GDM1 (cell line): ENCODE results near the gene SRSF12.
"Not testable (repeated sequence)": the region's sequence is repeated elsewhere in the genome, so short reads cannot be mapped to it uniquely, and the experiment has no call there.

Experiments used
- DNase-seq: peaks from one replicate; lab custom pipeline; 2025; lab: John Stamatoyannopoulos, UW

SRSF12 gene

DNA sequence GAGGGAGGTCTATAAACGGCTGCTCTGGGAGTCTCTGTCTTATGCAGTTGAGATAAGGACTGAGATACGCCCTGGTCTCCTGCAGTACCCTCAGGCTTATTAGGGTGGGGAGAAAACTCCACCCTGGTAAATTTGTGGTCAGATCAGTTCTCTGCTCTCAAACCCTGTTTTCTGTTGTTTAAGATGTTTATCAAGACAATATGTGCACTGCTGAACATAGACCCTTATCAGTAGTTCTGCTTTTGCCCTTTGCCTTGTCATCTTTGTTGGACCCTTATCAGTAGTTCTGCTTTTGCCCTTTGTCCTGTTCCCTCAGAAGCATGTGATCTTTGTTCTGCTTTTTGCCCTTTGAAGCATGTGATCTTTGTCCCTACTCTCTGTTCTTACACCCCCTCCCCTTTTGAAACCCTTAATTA is 10.4 kb upstream of the SRSF12 start:
- DNase-seq: not testable (repeated sequence)

DNA sequence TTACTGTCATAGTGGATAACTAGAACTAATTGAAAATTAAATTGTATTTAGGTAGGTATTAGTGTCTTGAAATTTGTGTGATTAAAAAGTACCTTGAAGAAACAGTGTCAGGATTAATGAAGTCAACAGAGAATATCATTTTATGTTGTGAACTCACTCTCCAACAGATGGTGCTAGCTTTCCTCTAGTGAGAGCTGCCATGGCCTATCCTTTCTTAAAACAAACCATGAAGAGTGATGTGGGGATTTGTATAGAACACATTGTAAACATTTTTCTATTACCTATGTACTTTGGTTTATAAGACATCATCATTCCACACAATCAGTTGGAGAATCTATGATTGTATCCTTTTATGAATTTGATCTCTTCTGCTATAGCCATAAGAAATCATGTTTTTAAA is 4.8 kb upstream of the SRSF12 start:
- DNase-seq: peak; percentile 46

DNA sequence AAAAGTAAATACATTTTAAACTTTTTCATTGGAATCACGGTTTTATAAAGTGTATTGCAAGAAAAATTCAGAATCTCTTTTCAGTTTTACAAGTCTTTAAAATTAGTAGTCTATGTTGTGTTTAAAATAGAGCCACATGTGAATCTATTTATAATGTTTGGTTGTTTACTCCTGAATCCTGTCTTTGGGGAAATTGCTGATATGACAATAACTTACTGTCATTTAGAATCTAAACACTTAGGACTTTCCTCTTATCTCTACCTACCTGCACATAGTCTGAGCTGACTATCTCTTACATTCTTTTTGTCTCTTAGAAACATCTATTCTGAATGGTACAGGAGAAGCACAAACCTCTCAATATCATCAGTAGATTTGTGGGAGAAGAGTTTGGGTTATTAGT is 4.1 kb upstream of the SRSF12 start:
- DNase-seq: no peak

DNA sequence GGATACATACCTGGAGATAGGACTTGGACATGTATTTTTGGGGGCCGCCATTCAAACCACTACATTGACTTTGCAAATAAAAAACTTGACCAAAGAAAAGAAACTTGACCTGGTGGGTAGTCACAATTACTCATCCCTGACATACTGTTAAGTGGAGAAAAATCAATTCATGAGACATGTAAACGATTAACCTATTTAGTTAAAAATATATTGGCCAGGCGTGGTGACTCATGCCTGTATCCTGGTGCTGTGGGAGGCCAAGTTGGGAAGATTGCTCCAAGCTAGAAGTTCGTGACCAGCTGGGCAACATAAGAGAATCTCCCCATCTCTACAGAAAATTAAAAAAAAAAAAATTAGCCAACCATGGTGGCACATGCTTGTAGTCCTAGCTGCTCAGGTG is 2.5 kb upstream of the SRSF12 start:
- no peak for DNase-seq

DNA sequence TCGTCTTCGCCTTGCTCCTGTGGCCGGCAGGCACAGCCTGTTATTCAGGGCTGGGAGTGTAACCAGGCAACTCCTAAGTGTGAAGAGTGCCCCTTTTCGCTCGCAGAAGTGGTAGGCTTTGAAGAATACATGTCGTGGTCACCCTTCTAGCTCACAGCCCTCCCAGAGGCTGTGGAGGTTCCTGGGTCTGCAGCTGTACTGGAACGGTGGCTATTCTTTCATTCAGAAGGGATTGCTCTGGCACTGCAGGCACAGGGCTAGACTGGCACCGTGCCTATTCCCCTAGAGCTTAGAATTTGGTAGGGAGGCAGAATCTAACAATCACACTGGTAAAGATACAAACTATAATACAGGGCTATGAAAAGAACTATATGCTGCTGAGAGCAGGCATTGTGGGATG is 1.1 kb upstream of the SRSF12 start:
- DNase-seq: no peak

DNA sequence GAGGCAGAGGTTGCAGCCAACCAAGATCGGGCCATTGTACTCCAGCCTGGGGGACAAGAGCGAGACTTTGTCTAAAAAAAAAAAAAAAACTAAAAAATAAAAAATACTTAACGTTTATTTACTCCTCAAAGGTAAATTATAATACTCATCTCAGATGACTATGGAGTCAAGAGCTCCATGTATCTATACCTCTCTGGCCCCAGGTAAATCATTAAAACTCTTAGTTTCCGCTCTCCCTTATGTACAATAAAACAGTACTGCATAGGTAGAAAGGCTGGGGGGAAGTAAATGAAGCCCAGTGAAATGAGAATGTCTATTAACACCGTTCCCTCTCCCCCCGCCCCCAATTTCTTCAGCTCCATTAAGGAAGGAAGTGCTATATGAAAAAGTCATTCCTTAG is 1.2 kb downstream of the SRSF12 start:
- no peak for DNase-seq

DNA sequence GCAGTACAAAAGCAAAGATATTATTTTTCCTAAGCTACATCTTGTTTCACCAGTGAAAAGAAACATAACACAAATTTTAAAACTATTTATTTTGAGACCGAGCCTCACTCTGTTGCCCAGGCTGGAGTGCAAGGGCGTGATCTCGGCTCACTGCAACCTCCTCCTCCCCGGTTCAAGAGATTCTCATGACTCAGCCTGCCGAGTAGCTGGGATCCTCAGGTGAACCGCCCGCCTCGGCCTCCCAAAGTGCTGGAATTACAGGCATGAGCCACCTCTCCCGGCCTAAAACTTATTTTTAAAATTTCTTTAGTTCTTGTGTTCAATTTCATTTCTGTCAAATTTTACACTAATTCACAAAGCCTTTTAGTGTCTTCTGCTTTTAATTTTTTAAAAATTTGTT is 5.9 kb downstream of the SRSF12 start:
- DNase-seq: no peak

DNA sequence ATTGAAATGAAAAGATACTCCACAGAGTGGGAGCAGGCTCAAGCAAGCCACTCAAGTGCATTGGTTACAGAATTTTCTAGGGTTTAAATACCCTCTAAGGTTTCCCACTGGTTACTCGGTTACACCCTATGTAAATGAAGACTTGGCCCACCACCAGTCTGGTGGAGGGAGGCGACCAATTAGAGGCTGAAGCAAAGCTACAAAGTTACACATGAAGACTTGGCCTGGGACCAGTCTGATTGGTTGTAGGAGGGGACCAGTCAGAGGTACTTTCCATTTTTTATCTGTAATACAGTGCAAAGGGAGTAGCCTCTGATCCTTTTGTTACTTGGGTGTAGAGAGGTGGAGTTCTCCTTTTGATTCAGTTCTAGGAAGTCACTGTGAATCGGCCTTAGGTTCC is 7.6 kb downstream of the SRSF12 start:
- no peak for DNase-seq

DNA sequence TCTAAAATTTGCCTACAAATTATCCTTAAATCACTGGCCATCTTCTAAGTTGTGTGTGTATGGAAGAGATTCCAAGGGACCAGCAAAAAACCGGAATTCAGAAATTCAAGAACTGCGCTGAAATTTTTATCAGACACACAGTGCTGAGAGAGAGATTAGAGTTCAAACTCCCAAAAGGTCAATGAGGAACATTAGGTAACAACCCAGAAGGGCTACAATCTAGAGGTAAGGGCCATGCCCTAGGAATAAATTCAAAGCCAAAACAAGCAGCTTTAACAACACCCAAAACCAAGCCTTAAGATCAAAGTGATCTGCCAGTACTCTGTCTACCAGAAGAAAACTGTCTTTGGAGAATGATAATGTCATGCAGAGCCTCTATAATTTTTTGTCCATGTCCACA is 17.8 kb downstream of the SRSF12 start:
- DNase-seq: no peak

DNA sequence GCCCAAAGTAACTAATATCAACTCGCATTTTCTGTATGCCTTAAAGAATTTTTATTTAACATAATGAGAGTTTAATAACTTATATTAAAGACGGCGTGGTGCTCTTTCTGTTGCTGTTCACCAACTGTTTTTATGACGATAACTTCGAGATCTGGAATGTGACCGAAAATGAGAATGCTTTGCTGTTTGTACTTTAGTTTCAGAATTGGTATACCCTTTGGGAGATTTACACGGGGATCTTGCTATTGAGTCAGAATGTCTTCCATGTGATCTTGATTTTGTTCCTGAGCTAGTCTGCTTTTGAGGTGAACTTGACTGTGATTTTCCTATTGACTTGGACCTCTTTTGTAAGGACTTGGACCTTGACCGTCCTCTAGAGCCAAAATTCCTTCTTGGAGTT is 19.4 kb downstream of the SRSF12 start:
- DNase-seq: no peak

DNA sequence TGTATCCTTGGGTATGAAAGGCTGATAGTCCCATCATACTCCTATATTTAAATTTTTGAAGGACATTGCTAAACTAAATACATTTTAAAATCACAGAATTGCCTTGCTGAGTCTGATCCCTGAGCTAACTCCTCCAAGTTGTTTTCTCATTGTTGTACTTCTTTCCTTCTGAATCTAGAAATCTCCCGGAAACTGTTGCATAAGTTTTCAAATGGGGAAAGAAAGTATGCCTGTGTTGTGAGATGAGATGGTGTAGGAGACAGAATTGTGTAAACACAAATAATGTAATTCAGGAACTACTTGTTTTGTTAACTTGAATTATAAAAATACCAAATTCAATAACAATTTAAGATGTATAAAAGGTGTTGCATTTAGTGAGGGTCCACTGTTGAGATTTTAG is 30.0 kb downstream of the SRSF12 start:
- no peak for DNase-seq

DNA sequence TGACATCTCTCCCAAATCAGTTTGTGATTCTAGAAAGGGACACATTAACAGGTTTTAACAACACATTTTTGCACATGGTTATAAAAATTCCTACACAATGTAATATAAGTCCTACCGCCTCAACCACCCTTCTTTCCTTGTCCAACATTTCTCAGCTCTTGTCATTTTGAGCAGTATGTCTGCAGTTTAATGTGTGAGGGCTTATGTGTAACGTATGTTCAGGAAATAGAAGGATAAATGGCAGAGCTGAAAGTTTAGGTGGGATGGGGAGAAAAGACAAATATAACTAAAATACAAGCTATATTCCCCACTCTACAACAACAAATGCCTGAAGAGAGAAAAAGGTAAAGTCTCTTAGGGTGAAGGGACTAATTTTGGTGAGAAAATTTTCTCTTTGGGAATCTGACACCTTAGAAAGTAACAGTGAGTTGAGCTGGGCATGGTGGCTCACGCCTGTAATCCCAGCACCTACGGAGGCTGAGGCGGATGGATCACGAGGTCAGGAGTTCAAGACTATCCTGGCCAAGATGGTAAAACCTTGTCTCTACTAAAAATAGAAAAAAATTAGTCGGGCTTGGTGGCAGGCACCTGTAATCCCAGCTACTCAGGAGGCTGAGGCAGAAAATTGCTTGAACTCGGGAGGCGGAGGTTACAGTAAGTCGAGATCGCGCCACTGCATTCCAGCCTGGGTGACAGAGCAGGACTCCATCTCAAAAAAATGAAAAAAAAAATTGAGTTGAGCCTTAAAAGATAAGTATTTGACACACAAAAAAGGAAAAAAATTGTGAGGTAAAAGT is 32.3 kb downstream of the SRSF12 start:
- DNase-seq: no peak

DNA sequence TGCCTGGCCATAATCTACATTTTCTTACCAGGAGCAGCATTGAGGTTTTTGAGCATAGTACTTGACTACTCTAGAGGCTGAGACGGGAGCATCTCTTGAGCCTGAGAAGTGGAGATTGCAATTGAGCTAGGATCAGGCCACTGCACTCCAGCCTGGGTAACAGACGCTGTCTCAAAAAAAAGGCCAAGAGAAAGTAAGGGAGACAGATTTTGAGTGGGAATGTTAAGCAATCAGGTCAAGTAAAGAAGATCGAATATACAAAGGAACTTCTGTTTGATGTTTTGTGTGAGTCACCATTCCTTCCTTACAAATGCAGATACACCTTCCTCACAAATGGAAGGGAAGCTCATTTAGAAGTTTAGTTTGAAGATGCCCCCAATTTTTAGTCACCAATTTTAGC is 32.9 kb downstream of the SRSF12 start:
- DNase-seq: no peak

DNA sequence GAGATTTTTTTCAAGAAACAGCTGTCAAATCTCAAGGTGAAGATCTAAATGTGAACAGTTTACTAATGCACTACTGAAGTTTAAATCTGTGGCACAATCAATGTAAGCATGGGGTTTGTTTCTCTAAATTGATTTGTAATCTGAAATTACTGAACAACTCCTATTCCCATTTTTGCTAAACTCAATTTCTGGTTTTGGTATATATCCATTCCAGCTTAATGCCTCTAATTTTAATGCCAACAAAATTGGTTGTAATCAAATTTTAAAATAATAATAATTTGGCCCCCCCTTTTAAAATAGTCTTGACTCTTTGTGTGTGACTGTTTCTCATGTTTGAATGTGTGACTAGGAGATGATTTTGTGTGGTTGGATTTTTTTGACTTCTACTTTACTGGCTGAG is 33.3 kb downstream of the SRSF12 start:
- DNase-seq: no peak

DNA sequence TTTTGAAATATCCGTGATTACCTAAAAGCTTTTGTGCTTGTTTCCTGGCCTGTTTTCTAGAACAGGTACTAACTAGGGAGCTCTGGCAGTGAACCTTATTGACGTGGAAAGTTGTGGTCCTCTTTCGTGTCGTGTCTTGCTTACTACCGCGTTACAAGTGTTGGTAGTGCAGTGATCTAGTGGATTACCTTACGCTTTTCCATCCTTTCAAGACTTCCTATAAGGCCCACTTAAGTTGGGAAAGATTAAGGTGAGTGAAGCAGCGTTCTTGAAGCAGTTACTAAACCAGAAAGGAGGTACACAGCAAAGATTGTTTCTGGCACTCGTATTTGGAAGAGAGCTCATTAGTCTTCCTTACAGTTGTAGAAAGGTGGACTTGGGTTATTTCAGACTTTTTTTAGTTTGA is 35.4 kb downstream of the SRSF12 start:
- no peak for DNase-seq

DNA sequence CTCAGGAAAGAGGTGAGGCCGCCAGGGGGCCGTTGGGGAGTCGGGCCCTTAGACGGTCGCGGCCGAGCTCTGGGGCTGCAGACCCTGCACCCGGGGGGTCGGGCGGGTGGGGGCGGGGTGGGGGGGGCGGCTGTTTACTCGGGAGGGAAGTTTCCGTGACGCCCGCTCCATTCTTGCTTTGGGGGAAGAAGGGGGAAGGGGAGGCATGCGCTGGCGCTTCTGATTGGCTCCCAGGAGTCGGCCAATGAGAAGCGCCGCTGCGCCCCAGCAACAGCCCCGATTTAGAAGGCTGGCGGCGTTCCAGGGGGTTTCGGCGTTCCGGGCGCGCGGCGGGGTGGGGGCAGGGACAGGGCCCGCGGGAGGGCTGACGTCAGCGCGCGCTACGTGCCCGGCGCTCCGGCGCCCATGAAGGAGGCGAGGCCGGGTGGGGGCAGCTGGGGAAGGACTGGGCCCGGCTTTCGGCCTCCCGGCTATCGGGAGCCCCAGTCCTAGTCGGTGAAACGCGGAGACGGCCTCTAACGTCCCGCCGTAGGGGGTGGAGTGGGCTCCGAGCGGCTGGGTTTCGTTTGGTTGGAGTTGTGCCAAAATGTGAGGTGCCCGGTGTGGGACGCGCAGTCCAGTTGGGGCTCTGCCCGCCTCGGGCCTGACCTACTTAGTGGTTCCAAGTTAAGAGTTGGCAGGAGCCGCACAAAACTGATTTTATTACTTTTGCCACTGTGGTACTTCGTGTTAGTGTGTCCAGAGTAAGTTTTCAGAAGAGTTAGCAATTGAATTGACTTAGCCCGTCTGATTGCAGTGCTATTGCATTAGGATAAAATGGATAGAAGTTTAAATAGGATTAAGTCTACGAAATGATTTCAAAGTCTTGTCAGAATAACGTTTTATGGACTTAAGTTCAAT is 36.2 kb downstream of the SRSF12 start:
- DNase-seq: peak; percentile 93

DNA sequence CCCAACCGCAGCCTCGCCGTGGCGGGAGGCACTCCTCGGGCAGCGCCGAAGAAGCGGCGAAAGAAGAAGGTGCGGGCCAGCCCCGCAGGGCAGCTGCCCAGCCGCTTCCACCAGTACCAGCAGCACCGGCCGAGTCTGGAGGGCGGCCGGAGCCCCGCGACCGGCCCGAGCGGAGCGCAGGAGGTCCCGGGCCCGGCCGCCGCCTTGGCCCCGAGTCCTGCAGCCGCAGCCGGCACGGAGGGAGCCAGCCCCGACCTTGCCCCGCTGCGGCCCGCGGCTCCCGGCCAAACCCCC is 36.8 kb downstream of the SRSF12 start:
- DNase-seq: no peak

DNA sequence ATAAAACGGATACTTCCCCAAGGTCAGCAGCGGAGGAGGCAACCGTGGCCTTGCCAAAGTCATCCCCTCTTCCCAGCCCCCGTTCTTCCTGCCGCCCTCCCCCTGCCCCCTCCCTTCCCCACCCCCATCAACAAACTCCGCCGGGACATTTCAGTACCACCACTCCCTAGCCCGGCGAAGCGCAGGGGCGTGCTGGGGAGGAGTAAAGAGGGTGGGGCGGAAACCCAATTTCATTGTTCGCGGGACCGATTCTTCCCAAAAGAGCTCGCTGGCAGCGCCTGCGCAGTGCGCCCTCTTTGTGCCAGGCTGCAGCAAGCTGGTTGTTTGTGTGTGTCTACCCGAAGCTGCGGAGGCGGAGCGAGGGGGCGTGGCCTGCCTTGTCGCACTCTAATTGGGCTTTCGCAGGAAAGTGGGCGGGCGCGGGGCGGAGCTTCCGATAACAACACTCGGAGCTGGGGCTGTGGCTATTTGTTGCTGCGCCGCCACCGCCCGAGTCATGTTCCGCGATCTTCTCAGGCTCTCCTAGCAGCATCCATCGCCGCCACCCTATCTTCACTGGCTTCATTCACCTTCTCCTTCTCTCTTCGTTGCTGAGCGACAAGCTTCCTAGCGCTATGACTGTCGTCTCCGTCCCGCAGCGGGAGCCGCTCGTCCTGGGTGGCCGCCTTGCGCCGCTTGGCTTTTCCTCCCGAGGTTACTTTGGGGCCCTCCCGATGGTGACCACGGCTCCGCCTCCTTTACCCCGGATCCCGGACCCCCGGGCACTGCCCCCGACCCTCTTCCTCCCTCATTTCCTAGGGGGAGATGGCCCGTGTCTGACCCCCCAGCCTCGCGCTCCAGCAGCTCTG is 37.4 kb downstream of the SRSF12 start, which contains the start of gene PNRC1:
Gene PNRC1 (plus strand): TSS at position 471 of the 848 bp plus-strand sequence. CDS start 144 bp downstream, at position 615.
- peak; percentile 98 for DNase-seq

DNA sequence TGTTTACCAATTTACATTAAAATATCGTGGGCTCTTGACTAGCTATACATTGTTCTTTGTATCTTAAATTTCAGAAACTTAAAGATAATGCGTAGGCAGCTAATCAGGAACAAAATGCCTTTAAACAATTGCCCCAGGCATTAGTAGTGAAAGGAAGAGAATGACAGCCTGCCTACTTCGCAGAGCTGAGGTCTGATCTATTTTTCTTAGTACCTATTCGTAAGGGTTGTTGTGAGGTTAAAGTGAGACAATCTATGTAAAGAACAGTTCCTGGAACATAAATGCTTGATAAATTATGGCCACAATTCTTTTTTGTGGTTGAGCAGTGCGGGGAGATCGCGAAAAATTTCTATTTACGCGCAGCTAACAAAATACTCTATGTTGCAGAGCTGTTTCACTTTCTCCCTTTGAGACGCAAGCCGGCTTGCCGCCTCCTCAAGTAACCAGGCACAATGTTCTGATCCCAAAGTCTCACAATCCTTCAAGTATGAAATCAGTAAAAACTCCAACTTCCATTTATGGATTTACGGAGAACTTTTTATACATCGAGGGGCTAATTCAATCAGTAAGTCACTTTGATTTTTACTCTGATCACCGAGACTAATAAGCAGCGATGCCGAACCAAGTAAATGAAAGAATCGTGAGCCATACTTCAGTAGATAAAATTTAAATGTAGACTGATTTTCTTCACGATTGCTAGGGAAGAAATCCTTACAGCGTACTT is 38.2 kb downstream of the SRSF12 start:
- DNase-seq: no peak

DNA sequence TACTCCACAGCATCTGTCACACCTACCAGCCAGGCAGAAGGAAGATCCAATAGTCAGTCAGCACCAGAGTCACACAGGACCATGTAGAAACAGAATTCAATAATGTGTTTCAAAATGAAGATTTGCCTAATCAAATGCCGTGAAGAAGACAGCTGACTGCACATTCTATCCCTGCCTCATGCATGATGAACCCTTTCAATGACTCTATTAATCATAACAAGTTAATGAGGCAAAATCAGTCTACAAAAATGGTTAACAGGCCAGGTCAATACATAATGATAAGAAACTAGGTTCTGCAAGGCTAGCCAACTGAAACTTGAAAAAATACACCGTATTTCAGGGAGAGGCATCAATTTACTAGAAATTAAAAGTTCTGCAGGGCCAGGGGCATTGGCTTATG is 44.0 kb downstream of the SRSF12 start:
- no peak for DNase-seq

DNA sequence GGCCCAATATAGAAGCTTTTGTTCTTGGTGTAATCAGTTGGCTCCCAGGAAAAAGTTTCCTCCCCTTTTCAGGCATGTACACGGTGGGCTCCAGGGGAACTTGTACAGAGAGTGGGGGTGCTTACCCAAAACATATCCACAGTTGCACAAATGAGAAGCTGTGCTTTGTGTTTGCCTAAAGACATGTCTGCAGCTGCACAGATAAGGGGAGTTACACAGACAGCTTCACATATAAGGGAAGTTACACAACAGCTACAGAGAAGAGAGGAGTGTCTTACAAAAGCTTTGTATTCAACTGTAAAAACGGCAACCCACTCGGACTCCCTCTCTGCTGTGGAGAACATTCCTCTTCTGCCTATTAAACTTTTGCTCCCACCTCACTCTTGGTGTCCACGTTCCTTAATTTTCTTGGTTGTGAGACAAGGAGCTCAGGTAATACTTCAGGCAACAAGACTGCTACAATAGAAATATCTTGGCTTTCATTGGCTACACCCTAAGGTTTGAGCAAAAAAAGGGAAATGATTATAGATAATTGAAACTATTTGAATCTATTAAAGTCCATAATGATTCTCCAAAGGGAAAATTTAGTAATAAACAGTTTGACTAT is 44.8 kb downstream of the SRSF12 start:
- peak; percentile 72 for DNase-seq
